Measurements from ENCODE around the gene AMBRA1. TPM values are rescaled to one million over a fixed set of nuclear protein-coding genes. Genes with fewer than 3 reads are reported as not detected.
A peak's percentile ranks its signal among the peaks of the same experiment; 100 is the strongest.

AMBRA1 gene
- total and polyA plus RNA-seq, 2 donors, result 8.7 to 20.6 TPM

- H3K27me3 ChIP-seq (ENCODE audit: control insufficient read depth in 2 of 2, insufficient read depth in 1 of 2, low read length in 1 of 2), result no peaks in the 10 kb centered on the region
- DNase-seq (ENCODE audit: low read depth in 6 of 9, low spot score in 9 of 9), result no peak
- H3K9me3 ChIP-seq (ENCODE audit: control insufficient read depth in 2 of 2, insufficient read depth in 1 of 2, low read length in 1 of 2), result no peaks in the 10 kb centered on the region
- H3K27ac ChIP-seq (ENCODE audit: low read depth in 1 of 2, low read length in 1 of 2), result no peak overlapping the region
- 95% methylated on average over 6 of the region's 6 CpGs for WGBS
- no peak overlapping the region for H3K4me3 ChIP-seq (ENCODE audit: low read length in 2 of 2)
- H3K36me3 ChIP-seq (ENCODE audit: control insufficient read depth in 2 of 2, insufficient read depth in 2 of 2, low read length in 1 of 2), result peaks cover 51 to 52% of the 10 kb centered on the region in 2 donors
- no peaks in the 10 kb centered on the region for H3K4me1 ChIP-seq (ENCODE audit: control insufficient read depth in 2 of 2, insufficient read depth in 2 of 2, low read length in 2 of 2)
Measured at GRCh38 chr11:46402957-46403902, 190.6 kb downstream of the AMBRA1 start.

DNA sequence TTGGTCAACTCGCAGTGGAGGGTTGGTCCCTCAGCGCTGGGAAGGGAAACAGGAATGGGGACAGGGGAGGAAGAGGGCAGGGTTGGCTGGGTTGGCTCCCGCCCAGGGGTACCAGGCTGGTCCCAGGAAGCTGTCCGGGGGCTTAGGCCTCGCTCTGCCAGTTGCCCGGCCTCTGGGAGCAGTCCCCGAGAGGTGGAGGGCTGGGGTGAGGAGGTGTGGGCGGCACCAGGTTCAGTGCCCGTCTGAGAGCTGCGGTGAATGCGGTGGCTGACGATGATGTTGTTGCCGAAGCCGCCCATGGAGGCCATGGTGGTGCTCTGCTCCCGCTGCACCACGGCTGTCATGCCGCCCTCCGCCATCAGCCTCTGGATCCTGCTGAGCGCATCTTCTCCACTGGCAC, 196.3 kb downstream of the AMBRA1 start:
- 98% methylated on average over 19 of the region's 19 CpGs for WGBS
- peaks cover 22 to 40% of the 10 kb centered on the region in 2 donors for H3K36me3 ChIP-seq (ENCODE audit: control insufficient read depth in 2 of 2, insufficient read depth in 2 of 2, low read length in 1 of 2)
- DNase-seq (ENCODE audit: low read depth in 6 of 9, low spot score in 9 of 9), result no peak

GRCh38 chr11:46393759-46394158, 200.1 kb downstream of the AMBRA1 start:
- Histone ChIP-seq H3K4me3 (ENCODE audit: low read length in 2 of 2) (no peak overlapping the region), H3K27ac (ENCODE audit: low read depth in 1 of 2, low read length in 1 of 2) (no peak overlapping the region), H3K36me3 (ENCODE audit: control insufficient read depth in 2 of 2, insufficient read depth in 2 of 2, low read length in 1 of 2) (peaks cover 10 to 24% of the 10 kb centered on the region in 2 donors), H3K4me1 (ENCODE audit: control insufficient read depth in 2 of 2, insufficient read depth in 2 of 2, low read length in 2 of 2) (peaks cover 15 to 27% of the 10 kb centered on the region in 2 donors), H3K9me3 (ENCODE audit: control insufficient read depth in 2 of 2, insufficient read depth in 1 of 2, low read length in 1 of 2) (peaks cover 0 to 5% of the 10 kb centered on the region in 2 donors), H3K27me3 (ENCODE audit: control insufficient read depth in 2 of 2, insufficient read depth in 1 of 2, low read length in 1 of 2) (peaks cover 41 to 51% of the 10 kb centered on the region in 2 donors)
- WGBS, result 96% methylated on average over 4 of the region's 4 CpGs
- no peak for DNase-seq (ENCODE audit: low read depth in 6 of 9, low spot score in 9 of 9)

More for the DNA sequence above, 196.3 kb downstream of the AMBRA1 start:
- H3K4me1 ChIP-seq (ENCODE audit: control insufficient read depth in 2 of 2, insufficient read depth in 2 of 2, low read length in 2 of 2), result peaks cover 7 to 8% of the 10 kb centered on the region in 2 donors
- peaks cover 4 to 14% of the 10 kb centered on the region in 2 donors for H3K27me3 ChIP-seq (ENCODE audit: control insufficient read depth in 2 of 2, insufficient read depth in 1 of 2, low read length in 1 of 2)
- H3K27ac ChIP-seq (ENCODE audit: low read depth in 1 of 2, low read length in 1 of 2), result no peak overlapping the region
- H3K9me3 ChIP-seq (ENCODE audit: control insufficient read depth in 2 of 2, insufficient read depth in 1 of 2, low read length in 1 of 2), result no peaks in the 10 kb centered on the region
- no peak overlapping the region for H3K4me3 ChIP-seq (ENCODE audit: low read length in 2 of 2)

DNA sequence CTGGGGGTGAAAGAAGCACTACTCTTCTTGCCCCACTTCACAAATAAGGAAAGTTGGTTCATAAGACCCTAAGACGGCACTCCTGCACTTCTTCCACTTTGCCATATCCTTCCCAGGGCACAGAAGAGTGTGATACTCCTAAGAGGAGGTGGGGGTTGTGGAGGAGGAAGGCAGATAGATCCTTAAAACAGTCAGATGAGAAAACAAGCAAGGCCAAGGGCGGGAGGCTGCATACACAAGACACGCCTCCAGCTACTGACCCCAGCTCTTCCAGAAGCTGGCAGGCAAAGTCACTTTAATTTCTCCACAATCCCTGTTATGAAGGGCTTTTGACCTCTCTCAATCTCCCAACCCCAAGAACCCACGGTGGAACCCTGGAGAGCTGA, 200.6 kb downstream of the AMBRA1 start:
- H3K4me3 ChIP-seq (ENCODE audit: low read length in 2 of 2), result peak overlapping the region; percentile 14 to 47
- DNase-seq (ENCODE audit: low read depth in 6 of 9, low spot score in 9 of 9), result no peak
- H3K27ac ChIP-seq (ENCODE audit: low read depth in 1 of 2, low read length in 1 of 2), result no peak overlapping the region
- peaks cover 10 to 24% of the 10 kb centered on the region in 2 donors for H3K36me3 ChIP-seq (ENCODE audit: control insufficient read depth in 2 of 2, insufficient read depth in 2 of 2, low read length in 1 of 2)
- peaks cover 46 to 57% of the 10 kb centered on the region in 2 donors for H3K27me3 ChIP-seq (ENCODE audit: control insufficient read depth in 2 of 2, insufficient read depth in 1 of 2, low read length in 1 of 2)
- H3K4me1 ChIP-seq (ENCODE audit: control insufficient read depth in 2 of 2, insufficient read depth in 2 of 2, low read length in 2 of 2), result peaks cover 15 to 27% of the 10 kb centered on the region in 2 donors
- WGBS, result 78% methylated on average over 4 of the region's 4 CpGs
- peaks cover 0 to 5% of the 10 kb centered on the region in 2 donors for H3K9me3 ChIP-seq (ENCODE audit: control insufficient read depth in 2 of 2, insufficient read depth in 1 of 2, low read length in 1 of 2)

DNA sequence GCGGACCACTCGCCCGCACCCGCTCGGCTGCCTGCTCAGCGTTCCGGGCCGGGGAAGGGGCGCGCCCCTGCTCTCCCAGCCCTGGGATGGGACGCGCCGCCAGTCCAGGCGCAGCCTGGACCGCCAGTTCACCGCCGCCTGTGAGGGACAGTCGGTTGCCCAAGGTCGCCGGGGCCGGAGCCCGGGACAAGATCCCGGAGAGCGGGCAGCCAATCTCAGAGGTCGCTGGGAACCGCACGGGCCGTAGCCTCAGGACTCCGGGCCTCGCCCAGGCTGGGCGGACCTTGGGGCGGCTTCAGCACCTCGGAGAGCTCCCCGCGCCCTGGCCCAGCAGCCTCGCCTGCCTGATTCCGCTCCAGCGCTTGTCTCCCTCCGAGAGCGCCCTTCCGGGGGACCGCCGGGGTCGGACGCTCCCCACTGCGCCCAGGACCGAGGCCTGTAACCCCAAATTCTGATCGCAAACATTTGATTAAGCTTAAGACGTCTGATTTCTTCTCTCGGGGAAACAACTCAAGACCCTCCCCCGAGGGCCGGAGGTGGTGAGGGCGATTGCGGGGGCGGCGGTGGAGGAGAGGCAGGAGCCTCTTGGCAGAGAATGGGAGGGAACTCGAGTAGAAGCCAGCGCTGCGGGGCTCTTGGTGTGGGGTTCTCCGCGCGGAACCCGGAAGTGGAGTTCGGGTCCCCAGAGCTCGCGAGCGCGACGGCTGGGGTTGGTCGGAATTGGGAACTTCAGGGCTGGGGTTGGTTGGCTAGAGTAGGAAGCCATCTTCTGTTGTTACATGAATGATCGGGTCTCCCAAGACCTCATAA, 201.2 kb downstream of the AMBRA1 start:
- Histone ChIP-seq H3K4me1 (ENCODE audit: control insufficient read depth in 2 of 2, insufficient read depth in 2 of 2, low read length in 2 of 2) (peaks cover 15 to 31% of the 10 kb centered on the region in 2 donors), H3K27ac (ENCODE audit: low read depth in 1 of 2, low read length in 1 of 2) (no peak overlapping the region), H3K36me3 (ENCODE audit: control insufficient read depth in 2 of 2, insufficient read depth in 2 of 2, low read length in 1 of 2) (peaks cover 10 to 19% of the 10 kb centered on the region in 2 donors), H3K27me3 (ENCODE audit: control insufficient read depth in 2 of 2, insufficient read depth in 1 of 2, low read length in 1 of 2) (peaks cover 50 to 63% of the 10 kb centered on the region in 2 donors), H3K4me3 (ENCODE audit: low read length in 2 of 2) (peak overlapping the region; percentile 14 to 47), H3K9me3 (ENCODE audit: control insufficient read depth in 2 of 2, insufficient read depth in 1 of 2, low read length in 1 of 2) (peaks cover 0 to 5% of the 10 kb centered on the region in 2 donors)
- peak; percentile 55 to 89 (median 79) for DNase-seq (ENCODE audit: low read depth in 6 of 9, low spot score in 9 of 9)
- 3% methylated on average over 71 of the region's 71 CpGs for WGBS

- H3K27me3 ChIP-seq (ENCODE audit: control insufficient read depth in 2 of 2, insufficient read depth in 1 of 2, low read length in 1 of 2), result peaks cover 58 to 71% of the 10 kb centered on the region in 2 donors
- H3K9me3 ChIP-seq (ENCODE audit: control insufficient read depth in 2 of 2, insufficient read depth in 1 of 2, low read length in 1 of 2), result peaks cover 0 to 5% of the 10 kb centered on the region in 2 donors
- no peak for DNase-seq (ENCODE audit: low read depth in 6 of 9, low spot score in 9 of 9)
- H3K4me1 ChIP-seq (ENCODE audit: control insufficient read depth in 2 of 2, insufficient read depth in 2 of 2, low read length in 2 of 2), result peaks cover 15 to 33% of the 10 kb centered on the region in 2 donors
- WGBS, result 1% methylated on average over 123 of the region's 123 CpGs
- peak within 1 kb of the TSS in 1 of 2 donors; percentile 47 for H3K4me3 ChIP-seq (ENCODE audit: low read length in 2 of 2)
- H3K36me3 ChIP-seq (ENCODE audit: control insufficient read depth in 2 of 2, insufficient read depth in 2 of 2, low read length in 1 of 2), result peaks cover 2 to 11% of the 10 kb centered on the region in 2 donors
- H3K27ac ChIP-seq (ENCODE audit: low read depth in 1 of 2, low read length in 1 of 2), result no peak within 1 kb of the TSS
Measured at GRCh38 chr11:46391578-46392420, 202.0 kb downstream of the AMBRA1 start, which contains the start of gene CHRM4. CHRM4 (minus strand) TSS chr11:46391776; CDS start chr11:46386557, 5,219 bp downstream.

DNA sequence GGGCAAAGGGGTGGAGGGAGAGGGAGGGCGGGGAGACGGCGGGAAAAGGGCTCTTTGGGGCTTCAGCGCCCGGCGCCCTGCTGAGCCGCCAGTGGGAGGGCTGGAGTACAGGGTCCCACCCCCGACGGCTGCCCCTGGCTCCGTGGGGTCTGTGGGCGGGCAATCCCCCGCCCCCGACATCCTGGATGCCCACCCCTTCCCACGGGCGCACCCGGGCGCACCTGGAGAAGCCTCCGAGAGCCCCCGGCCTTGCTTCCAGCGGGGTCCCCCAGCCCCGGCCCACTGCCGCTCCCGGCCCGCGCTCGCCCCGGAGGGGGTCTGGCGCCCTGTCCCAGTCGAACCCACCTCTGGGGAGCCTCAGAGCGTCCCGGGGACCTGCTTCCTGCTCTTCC, 202.6 kb downstream of the AMBRA1 start:
- Histone ChIP-seq H3K9me3 (ENCODE audit: control insufficient read depth in 2 of 2, insufficient read depth in 1 of 2, low read length in 1 of 2) (peaks cover 0 to 5% of the 10 kb centered on the region in 2 donors), H3K36me3 (ENCODE audit: control insufficient read depth in 2 of 2, insufficient read depth in 2 of 2, low read length in 1 of 2) (peaks cover 0 to 7% of the 10 kb centered on the region in 2 donors), H3K27ac (ENCODE audit: low read depth in 1 of 2, low read length in 1 of 2) (no peak overlapping the region), H3K27me3 (ENCODE audit: control insufficient read depth in 2 of 2, insufficient read depth in 1 of 2, low read length in 1 of 2) (peaks cover 59 to 77% of the 10 kb centered on the region in 2 donors), H3K4me3 (ENCODE audit: low read length in 2 of 2) (peak overlapping the region in 1 of 2 donors; percentile 47), H3K4me1 (ENCODE audit: control insufficient read depth in 2 of 2, insufficient read depth in 2 of 2, low read length in 2 of 2) (peaks cover 15 to 33% of the 10 kb centered on the region in 2 donors)
- no peak for DNase-seq (ENCODE audit: low read depth in 6 of 9, low spot score in 9 of 9)
- 4% methylated on average over 29 of the region's 31 CpGs for WGBS
